HG03103 (cell line): ENCODE measurements around the gene MARK1.
A peak's percentile ranks its signal among the peaks of the same experiment; 100 is the strongest.

Experiments used
- ATAC-seq: cut with Tn5 transposase; IDR thresholded peaks from one replicate; pipeline ENCODE4 v1.9.1; 2021; ENCODE audit warnings: low read depth; ENCODE audit not compliant: unreplicated experiment

Gene MARK1

GRCh38 chr1:220708244-220708643 lies 180.3 kb downstream of the MARK1 start:
- ATAC-seq = no peak

- ATAC-seq = no peak
Observed at GRCh38 chr1:220708936-220709801, 181.2 kb downstream of the MARK1 start.

GRCh38 chr1:220710333-220710732 lies 182.4 kb downstream of the MARK1 start:
- no peak for ATAC-seq

GRCh38 chr1:220711056-220711809 lies 183.3 kb downstream of the MARK1 start:
- peak; percentile 85 for ATAC-seq
